ENCODE results near the gene LCN6. TPM values are rescaled to one million over a fixed set of nuclear protein-coding genes. Genes with fewer than 3 reads are reported as not detected.
A peak's percentile ranks its signal among the peaks of the same experiment; 100 is the strongest.

The LCN6 gene
- total and polyA plus RNA-seq, 2 donors (not counting 1 experiment from before 2014, with no cell fraction given): 0.18 TPM; not detected in 1

- H3K9me3 ChIP-seq (ENCODE audit: control extremely low read depth in 1 of 3, control insufficient read depth in 2 of 3, insufficient read depth in 1 of 3, low read length in 2 of 3): peaks cover 4 to 44% (median 26%) of the 10 kb centered on the region in 3 donors
- ChIA-PET POLR2A (interaction anchor here (2.2 to 5.9 kb wide), 3 partner anchors 8 to 22 kb away, joined by 9 to 60 read pairs (median 39); partner anchors contain the start of gene LCN8), CTCF (interaction anchor here (1.3 to 4.3 kb wide), 4 partner anchors 7 to 22 kb away, joined by 3 to 47 read pairs (median 18); partner anchors contain the start of gene LCN8)
- ATAC-seq (ENCODE audit: low read depth): no peak
- H3K79me2 ChIP-seq (ENCODE audit: control insufficient read depth, insufficient read depth, low read length): no peaks in the 10 kb centered on the region
- H3K4me1 Mint-ChIP-seq: peaks cover 59% of the 10 kb centered on the region
- H3K27ac ChIP-seq (ENCODE audit: low read length in 2 of 2): peak overlapping the region; percentile 71 to 83
- H3K27me3 ChIP-seq (replicated peaks in 1 of 4; ENCODE audit: control extremely low read depth in 1 of 4, control insufficient read depth in 3 of 4, insufficient read depth in 4 of 4, low read length in 3 of 4): no peaks in the 10 kb centered on the region
- no peak overlapping the region for H3K4me3 ChIP-seq (ENCODE audit: control extremely low read depth in 1 of 5, extremely low read depth in 1 of 5, insufficient read depth in 1 of 5, low read depth in 2 of 5, low read length in 4 of 5)
- intact Hi-C loops (cut with micrococcal nuclease): loop anchor here (1.0 to 10.0 kb wide), 2 partner anchors 8 to 206 kb away; partner anchors contain the start of genes LCN8 and NOTCH1
- peaks cover 49 to 72% of the 10 kb centered on the region in 2 donors for H3K4me1 ChIP-seq (ENCODE audit: control insufficient read depth in 2 of 2, insufficient read depth in 2 of 2, low read length in 2 of 2)
- no peak overlapping the region for H3K9ac ChIP-seq (ENCODE audit: low read length)
- H3K9me3 Mint-ChIP-seq (ENCODE audit: insufficient read depth): peaks cover 5% of the 10 kb centered on the region
- H3K27me3 Mint-ChIP-seq: no peaks in the 10 kb centered on the region
- H3K4me3 Mint-ChIP-seq: peak overlapping the region; percentile 75
- 65% methylated on average over 2 of the region's 2 CpGs for WGBS (ENCODE audit: insufficient coverage)
- peak overlapping the region; percentile 96 for H3K27ac Mint-ChIP-seq
- DNase-seq: no peak
- TF ChIP-seq EZH2 (IDR thresholded peaks at IDR 0.05; ENCODE audit: borderline replicate concordance, insufficient read depth, low read depth, low read length, poor library complexity, severe bottlenecking): no peak
- TF ChIP-seq, protein P1, sequence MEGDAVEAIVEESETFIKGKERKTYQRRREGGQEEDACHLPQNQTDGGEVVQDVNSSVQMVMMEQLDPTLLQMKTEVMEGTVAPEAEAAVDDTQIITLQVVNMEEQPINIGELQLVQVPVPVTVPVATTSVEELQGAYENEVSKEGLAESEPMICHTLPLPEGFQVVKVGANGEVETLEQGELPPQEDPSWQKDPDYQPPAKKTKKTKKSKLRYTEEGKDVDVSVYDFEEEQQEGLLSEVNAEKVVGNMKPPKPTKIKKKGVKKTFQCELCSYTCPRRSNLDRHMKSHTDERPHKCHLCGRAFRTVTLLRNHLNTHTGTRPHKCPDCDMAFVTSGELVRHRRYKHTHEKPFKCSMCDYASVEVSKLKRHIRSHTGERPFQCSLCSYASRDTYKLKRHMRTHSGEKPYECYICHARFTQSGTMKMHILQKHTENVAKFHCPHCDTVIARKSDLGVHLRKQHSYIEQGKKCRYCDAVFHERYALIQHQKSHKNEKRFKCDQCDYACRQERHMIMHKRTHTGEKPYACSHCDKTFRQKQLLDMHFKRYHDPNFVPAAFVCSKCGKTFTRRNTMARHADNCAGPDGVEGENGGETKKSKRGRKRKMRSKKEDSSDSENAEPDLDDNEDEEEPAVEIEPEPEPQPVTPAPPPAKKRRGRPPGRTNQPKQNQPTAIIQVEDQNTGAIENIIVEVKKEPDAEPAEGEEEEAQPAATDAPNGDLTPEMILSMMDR (IDR thresholded peaks at IDR 0.05): no peak
- no peaks in the 10 kb centered on the region for H3K36me3 ChIP-seq (replicated peaks in 1 of 2; ENCODE audit: control extremely low read depth in 1 of 2, control insufficient read depth in 1 of 2, extremely low read depth in 1 of 2, insufficient read depth in 2 of 2, low read length in 1 of 2)
- peak overlapping the region; percentile 52 for H3K4me2 ChIP-seq (replicated peaks; ENCODE audit: low read depth, low read length, poor library complexity, severe bottlenecking)
- H2AFZ ChIP-seq (ENCODE audit: insufficient read depth, low read depth, low read length, poor library complexity, severe bottlenecking): no peak overlapping the region
- no peaks in the 10 kb centered on the region for H4K20me1 ChIP-seq (ENCODE audit: control insufficient read depth, insufficient read depth, low read length, poor library complexity, severe bottlenecking)
These were observed 2.2 kb upstream of the LCN6 start for GRCh38 chr9:136750526-136750925.
